LHCN-M2 (cell line): Measurements from ENCODE around the gene LRMDA. TPM values are rescaled to one million over a fixed set of nuclear protein-coding genes. Genes with fewer than 3 reads are reported as not detected.

ENCODE experiments used
- DNase-seq: peaks from one replicate; pipeline ENCODE4 v3.0.0-alpha.2; 2012; ENCODE audit warnings: low read depth
- total RNA-seq: library from RNA; depleted of rRNA; stranded (reverse); fragments of >200 nt; gene quantifications from 2 replicates; pipeline ENCODE4 v1.2.3, GENCODE V29; 2014

Gene LRMDA
- total RNA-seq, 1 experiment from 2014 or later, result not detected

DNA sequence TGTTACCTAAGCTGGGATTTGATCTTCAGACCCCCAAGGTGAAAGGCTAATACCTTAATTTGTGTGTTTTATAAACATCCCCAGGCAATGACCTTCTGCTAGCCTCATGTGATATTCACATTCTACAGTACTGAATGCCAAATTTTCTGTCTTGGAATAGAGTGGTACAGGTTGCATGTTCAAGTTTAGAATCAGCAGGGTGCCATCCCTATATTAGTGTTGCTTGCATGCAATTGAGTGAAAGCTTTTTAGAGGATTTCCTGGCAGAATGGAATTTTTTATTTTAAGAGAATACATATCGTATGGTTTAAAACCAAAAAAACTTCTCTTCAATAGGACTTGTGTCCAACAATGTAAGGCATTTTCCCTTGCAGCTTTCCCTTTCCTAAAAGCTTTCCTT, 107.3 kb downstream of the LRMDA start:
- no peak for DNase-seq

DNA sequence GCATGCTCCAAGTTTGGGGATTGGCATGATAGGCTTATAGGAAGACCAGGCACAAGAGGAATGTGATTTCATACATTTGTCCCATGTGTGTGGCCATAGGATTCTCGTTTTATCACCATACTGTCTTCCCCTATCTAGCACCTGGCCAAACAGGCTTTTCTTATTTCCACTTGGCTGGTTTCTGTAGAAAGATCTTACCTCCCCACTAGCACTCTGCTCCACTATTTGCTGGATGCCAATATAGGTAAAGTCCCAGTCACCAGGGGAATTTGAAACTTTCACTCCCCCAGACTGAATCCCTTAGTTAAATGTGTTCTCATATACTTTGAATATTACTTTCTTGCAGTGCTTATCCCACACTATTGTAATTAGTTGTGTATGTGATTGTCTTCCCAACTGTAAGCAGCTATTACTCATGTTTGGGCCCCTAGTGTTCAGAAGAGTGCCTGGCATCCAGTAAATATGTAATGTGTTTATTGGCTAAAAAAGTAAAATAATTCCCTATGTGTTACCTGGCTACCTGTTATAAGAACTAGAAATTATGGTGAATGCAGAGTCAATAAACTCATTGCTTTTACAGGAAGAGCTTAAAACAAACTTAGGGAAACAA, 109.0 kb downstream of the LRMDA start:
- no peak for DNase-seq

DNA sequence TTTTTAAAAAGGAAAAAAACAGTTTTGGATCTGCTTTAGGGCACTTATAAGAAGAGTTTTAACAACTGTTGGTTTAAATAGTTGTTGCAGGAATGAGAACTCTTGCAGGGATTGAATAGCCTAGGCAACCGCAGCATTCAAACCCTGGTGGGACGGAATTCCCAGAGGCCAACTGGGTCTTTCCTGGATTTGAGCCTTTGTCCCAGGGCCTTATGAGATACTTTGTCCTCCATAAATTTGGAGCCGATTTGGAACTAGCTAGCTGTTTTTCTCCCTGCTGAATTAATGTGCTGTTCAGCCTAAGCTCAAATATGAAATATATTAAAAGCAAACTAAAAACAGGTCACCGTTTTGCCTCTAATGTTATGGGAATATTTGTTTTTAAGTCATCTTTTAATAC, 109.6 kb downstream of the LRMDA start:
- DNase-seq, result no peak

DNA sequence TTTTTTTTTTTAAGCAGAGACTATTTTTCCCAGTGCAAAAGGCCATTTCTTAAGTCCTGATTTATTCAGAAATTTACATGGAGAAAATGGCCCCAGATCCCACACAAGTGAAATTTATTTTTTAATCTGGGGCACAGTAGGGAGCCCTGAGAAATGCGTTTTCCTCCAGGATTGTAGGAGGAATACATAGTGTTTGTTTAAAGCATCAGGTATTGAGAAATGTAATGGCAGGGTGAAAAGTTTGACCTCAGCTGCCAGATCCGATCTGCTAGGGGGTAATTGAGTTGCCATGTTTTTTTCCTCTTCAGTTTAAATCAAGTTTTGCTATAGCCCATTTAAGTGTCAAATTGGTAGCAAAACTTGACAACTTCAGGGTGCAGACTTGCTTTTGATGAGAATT, 110.0 kb downstream of the LRMDA start:
- no peak for DNase-seq

DNA sequence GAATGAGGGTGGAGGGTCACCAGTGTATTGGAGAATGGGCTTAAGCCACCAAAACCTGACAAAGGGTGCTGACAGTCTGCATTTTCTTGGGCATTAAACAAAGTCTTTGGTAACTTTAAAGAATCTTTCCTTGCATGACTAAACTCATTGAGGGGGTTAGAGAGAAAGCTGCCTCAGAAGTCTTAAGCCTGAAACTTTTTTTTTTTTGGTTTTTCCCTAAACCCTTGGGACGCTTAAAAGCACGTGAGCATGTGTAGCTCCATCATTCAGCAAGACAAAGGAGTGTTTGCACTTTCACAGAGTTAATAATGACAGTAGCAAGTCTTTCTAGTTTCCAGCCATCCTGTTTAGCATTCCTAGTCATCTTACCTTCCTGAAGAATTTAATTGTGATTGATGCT, 110.7 kb downstream of the LRMDA start:
- no peak for DNase-seq

DNA sequence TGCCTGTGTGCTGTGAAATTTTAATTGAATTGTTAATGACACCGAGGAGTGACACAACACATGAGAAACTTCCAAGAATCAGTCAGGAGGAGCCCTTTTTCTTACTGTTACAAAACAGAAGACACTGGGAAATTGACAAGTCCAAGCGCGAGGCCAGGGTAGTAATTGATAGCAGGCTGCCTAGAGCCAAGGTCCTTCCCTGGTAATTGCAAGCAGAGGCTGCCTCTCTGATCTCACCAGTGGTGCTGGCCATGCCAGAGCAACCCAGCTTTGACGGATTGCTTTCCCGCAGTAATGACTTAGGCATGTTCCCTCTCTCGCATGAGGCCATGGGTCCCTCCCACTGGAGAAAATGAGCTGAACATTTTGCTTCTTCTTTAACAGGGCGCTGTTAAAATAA, 111.5 kb downstream of the LRMDA start:
- peak; percentile 34 for DNase-seq

DNA sequence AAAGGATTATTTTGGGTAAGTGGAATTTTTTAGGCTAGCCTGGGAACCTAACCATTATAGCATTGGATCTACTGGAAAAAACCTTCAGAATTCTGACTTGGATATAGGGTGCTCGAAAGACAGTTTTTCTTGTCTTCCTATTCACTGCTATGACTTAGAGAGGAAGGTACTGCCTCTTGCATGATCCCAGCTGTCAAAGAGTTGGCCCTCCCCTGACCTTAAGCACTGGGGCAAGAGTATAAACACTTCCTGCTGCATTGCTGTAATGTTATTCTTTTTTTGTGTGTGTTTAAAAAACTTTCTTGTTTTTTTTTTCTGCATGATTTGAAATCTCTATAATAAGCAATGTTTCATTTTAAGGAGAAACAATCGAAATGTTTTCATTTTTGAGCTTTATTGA, 113.0 kb downstream of the LRMDA start:
- DNase-seq, result peak; percentile 13

DNA sequence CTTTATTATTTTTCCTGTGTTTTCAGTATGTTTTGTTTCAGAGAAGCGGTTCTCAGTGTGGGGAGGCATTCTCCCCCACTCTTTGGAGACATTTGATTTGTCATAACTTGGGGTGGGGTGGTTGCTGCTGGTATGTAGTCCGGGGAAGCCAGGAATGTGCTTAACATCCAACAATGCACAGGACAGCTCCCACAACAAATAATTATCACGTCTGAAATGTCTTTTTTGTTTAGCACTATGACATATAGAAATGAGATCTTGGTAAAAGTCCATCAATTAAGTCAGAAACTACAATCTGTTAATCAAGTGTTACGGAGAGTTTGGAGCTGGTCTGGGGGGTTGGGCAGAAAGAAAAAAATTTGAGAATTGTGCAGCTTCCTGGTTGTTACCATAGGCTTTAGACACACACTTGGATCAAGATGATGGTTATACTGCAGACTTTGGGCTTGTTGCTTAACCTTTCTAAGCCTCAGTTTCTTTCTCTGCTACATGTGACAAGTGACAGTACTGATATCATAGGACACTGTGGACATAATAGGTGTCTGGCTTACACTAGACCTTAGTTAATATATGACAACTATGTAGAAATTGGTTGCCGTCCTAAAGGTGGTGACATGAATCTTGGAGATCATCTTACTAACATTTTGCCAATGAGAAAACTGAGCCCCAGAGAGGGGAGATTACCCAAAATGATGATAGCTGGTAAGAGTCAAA, 113.7 kb downstream of the LRMDA start:
- DNase-seq, result no peak

DNA sequence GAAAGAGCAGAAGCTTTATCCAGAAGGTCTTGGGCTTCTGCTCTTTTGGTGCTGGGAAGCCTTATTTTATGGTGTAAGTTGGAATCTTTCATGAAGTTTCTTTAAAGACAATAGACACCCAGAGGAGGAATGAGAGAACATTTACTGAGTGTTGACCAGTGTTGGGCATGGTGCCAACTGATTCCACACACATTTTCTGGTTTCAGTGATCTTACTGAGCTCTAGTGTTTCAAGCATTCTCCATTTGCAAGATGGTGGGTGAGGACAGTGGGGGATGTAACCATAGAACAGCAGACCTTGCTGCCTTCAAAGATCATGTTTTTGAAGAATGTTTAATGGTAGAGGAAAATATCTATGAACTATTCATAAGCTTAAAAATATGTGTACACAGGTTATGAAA, 114.6 kb downstream of the LRMDA start:
- DNase-seq, result no peak

DNA sequence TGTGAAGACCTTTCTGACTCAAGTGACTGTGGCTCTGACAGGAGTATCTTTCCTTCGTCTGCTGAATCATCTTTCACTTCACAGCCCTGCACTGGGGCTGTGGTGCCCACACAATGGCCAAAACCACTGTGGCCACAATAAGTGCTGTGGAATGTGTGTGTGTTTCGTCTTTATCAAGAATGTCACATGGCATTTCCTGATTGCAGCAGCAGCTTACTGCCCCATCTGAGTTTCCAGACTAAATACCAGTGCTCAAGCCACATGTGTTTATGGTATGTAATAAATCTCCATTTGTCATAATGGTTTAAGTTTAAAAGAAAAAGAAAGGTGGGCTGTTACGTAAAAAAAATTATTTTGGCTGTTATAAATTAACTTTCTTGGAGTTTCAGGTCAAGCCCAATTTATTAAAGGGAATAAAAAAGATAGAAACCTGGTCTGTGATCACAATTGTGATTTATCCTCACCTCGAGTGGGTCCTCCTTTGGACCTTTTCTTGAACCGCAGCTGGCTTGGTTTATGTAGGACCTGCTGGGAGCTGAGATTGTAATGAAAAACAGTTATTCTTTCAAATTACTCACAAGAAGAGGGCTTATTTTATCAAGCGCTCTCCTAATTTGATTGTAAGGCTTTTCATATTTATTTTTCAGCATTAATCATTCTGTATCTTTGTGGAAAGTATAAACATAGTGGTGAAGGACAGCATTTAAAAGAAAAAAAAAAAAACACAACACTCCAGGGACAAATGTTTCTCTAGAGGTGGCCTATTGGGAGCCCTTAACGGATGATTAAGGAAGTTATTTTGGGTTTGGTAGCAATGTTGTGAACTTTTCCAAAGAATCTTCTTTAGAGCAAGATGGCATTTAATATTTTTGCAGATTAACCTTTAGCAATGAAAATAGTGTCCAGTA, 116.2 kb downstream of the LRMDA start:
- peak; percentile 69 for DNase-seq

DNA sequence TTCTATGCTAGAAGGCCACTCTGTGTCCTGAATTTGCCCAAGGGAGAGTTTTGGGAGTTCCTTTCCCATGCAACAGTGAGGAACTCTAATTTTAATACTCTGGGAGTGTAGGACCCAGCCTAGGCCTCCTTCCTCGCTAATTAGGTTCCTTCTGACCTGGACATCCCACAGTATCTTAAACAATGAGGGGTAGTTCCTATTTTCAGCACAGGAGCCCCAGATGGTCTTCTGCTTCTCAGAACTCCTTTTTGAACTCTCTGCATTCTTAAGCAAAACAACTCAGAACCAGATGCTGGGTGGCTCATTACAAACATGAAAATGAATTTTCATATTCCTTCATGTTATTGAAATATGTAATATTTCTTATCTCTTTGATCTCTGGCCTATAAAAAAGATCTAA, 116.9 kb downstream of the LRMDA start:
- DNase-seq, result no peak

DNA sequence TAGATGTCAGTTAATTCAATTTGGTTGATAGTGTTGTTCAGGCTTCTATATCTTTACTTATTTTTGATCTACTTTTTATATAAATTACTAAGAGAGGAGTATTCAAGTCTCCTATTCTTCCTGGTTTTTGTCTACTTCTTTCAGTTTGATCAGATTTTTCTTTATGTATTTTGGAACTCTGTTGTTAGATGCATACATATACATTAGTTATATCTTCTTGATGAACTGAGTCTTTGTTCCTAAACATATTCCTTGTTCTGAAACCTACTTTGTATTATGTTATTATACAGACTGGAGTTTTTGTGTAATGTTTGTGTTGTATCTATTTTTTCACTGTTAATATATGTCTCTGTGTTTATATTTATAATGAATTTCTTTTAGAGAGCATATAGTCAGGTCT, 118.8 kb downstream of the LRMDA start:
- DNase-seq, result no peak

DNA sequence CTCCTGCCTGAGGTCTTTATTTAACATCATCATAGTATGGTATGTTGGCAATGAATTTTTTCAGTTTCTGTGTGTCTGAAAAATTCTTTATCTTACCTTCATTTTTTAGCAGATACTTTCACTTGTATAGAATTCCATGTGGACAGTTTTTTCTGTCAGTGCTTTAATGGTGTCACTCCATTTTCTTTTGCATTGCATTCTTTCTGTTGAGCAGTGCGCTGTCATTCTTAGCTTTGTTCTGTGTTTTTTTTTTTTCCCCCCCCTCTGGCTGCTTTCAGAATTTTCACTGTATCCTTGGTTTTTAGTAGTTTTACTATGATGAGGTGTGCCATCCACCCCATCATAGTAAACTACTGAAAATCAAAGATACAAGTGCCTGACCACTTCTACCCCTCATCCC, 120.7 kb downstream of the LRMDA start:
- DNase-seq, result no peak

DNA sequence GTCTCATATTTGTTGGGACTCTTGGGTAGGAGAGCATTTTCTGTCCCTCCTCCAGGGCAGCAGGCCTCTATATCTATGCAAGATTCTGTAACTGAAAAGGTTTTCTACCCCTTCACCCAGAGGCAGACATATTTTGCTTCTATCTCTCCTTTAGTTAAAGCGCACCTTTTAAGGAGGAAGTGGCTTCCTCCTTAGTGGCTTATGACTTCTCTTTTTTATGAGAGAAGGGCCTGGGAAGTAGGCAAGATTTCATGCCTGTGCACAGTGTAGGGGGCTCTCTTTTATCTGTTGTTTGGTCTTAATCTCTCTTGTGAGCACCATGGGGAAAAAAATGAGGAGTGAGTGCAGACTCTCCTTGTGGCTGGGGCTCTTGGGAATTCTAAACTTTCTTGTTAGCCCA, 122.1 kb downstream of the LRMDA start:
- no peak for DNase-seq

DNA sequence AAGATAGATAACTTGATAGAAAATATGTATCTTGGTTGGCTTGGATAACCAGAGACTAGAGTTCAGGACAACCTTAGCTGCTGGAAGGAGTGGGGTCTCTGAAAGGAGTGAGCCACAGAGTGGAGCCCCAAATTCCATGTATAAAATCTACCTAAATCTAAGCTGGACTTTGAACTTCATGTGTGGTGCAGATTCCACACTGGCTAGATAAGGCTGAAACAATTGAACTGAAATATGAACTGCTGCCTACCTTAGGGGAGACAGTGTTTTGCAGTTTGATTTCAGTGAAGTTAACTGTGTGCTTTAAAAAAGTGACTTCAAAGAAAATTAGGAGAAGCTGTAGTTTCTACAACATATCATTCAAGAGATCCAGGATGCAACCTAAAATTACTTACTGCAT, 123.9 kb downstream of the LRMDA start:
- no peak for DNase-seq

DNA sequence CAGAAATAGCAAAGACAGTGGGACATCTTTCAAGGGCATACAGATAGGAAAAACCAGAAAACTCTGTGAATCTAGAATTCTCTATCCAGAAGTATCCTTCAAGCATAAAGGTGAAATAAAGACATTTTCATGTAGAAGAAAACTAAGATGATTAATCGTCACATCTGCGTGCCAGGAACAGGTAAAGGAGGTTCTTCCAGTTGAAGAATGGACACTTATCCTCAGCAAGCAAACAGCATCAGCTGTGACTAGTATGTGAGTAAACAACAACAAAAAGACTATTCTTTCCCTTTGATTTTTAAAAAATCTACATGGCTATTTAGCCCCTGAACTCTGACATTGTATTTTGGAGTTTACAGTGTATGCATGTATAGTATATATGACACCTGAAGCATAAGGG, 124.9 kb downstream of the LRMDA start:
- DNase-seq, result no peak

DNA sequence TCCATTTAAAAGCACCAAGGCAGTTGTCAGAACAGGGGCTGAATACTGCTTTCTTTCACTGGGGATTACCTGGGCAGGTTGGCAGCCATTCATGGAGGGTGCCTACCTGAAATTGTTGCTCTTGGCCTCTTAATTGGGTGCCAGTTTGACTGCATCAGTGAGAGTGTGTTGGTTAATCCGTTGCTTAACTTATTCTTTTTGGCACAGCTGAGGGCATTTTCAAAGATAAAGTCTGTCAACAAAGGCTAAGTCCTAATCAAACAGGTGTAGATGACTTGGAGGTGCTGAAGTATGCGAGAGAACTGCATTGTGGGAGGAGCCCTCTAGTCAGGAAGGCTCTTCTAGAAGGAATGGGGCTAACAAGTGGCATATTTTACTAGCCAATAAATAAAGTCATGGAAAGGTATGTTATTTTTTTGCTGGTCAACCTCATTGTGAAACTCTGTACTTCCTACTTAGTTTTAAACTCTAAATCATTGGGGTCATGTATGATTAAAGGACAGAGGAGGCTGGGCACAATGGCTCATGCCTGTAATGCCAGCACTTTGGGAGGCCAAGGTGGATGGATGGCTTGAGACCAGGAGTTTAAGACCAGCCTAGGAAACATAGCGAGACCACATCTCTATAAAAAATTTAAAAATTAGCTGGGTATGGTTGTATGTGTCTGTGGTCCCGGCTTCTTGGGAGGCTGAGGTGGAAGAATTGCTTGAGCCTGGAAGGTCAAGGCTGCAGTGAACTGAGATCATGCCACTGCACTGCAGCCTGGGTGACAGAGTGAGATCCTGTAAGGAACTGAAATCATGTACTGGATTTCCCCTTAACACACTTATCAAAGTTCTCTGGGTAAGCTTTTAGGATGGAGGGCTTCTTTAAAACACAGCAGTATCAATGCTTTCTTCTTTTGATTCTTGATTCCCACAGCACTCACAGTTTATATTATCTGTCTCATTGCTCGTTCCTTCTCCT, 134.1 kb downstream of the LRMDA start:
- DNase-seq, result no peak

DNA sequence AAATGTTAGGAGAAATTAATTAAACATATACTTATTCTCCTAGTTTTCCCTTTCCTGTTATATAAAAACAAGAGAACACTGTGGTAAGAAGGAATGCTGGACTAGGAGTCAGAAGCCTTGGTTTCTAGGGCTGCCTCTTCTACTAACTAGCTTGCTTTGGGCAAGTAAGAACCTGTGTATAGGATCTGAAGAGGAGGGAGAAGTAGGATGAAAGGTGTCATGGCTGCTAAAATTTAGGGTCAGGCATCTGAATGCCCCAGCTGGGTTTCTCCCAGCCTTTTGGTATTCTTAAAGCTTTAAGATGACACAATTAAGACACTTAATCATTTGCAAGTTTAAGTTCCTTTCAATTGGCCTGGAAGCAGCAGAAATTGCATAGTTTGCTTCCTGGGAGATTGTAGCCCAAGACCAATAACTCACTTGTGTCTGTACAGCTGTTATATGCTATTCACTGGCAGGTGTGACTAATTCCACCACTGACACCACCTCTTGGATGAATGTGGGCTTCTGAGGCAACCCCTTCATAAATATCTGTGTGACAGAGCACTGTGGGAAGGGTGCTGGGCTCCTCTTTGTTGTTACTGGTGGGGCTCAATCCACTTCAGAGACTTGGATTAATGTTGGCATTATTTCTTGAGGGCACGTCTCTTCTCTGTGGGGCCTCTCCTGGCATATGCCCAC, 137.2 kb downstream of the LRMDA start:
- DNase-seq, result peak; percentile 13

DNA sequence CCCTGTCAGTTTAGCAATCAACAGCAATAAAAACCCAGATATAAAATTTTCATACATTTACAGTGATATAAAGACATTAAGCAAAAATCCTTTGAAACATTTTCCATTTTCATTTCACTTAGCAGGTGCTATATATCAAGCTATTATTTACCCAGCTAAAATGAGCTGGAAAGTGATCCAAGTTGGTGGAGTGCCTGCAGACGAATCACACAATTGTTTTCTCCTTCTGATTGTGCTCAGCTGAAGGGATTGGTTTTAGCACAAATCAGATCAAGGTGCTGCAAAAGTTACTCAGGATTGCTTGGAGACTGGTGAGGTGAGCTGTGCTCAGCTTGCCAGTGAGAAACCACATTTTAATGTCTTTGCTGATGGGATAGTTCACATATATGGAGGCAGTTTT, 138.1 kb downstream of the LRMDA start:
- no peak for DNase-seq

DNA sequence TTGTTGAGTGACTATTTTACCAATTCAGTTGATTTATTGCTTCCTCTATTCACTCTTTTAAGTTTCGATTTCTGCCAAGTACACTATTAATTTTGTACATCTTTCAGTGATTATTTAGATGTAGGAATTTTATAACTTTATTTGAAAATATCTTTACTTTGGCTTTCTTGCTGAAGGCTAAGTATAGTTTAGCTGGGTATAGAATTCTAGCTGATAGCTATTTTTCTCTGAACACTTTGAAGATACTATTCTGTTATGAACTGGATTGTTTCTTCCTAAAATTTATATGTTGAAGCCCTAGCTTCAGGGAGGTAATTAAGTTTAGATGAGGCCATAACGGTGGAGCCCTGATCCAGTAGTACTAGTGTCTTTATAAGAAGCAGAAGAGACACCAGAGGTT, 141.1 kb downstream of the LRMDA start:
- DNase-seq, result no peak

DNA sequence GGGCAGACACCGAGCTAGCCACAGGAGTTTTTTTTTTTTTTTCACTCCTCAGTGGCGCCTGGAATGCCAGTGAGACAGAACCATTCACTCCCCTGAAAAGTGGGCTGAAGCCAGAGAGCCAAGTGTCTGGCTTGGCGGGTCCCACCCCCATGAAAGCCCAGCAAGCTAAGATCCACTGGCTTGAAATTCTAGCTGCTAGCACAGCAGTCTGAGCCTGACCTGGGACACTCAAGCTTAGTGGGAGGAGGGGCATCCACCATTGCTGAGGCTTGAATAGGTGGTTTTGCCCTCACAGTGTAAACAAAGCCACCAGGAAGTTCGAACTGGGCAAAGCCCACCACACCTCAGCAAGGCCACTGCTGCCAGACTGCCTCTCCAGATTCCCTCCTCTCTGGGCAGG, 144.5 kb downstream of the LRMDA start:
- no peak for DNase-seq
